NCI-H187 treated with DMSO at 0.1 percent for 48 hours (cell line): ENCODE results near the gene CLIP4.
"Not testable (repeated sequence)": the region's sequence is repeated elsewhere in the genome, so short reads cannot be mapped to it uniquely, and the experiment has no call there.

ENCODE experiments used
- DNase-seq: peaks from one replicate; lab custom pipeline; 2025; lab: John Stamatoyannopoulos, UW

The CLIP4 gene

GRCh38 chr2:29114946-29115609 is at the start of gene CLIP4:
Gene CLIP4, plus strand, starts transcription at chr2:29115415. Its CDS starts 5,974 bp downstream, at chr2:29121389.
- DNase-seq: no peak

GRCh38 chr2:29066271-29066860 is 48.8 kb upstream of the CLIP4 start:
- DNase-seq: no peak

- DNase-seq: no peak
These were observed 48.1 kb upstream of the CLIP4 start for GRCh38 chr2:29066997-29067605.

- no peak for DNase-seq
These were observed 46.7 kb upstream of the CLIP4 start for GRCh38 chr2:29068513-29068912.

- no peak for DNase-seq
These were observed 44.7 kb upstream of the CLIP4 start for GRCh38 chr2:29070526-29070925.

GRCh38 chr2:29071032-29071975 is 43.9 kb upstream of the CLIP4 start:
- no peak for DNase-seq

GRCh38 chr2:29072251-29072650 is 43.0 kb upstream of the CLIP4 start:
- DNase-seq: no peak

GRCh38 chr2:29072971-29073725 is 42.1 kb upstream of the CLIP4 start:
- DNase-seq: no peak

- DNase-seq: no peak
These were observed 41.3 kb upstream of the CLIP4 start for GRCh38 chr2:29073933-29074332.

- DNase-seq: no peak
These were observed 40.8 kb upstream of the CLIP4 start, which contains the start of gene PCARE for GRCh38 chr2:29074411-29074810. Gene PCARE, minus strand, starts transcription at chr2:29074523. Its CDS starts 262 bp downstream, at chr2:29074261.

GRCh38 chr2:29075894-29076705 is 39.1 kb upstream of the CLIP4 start:
- no peak for DNase-seq

GRCh38 chr2:29079887-29080286 is 35.3 kb upstream of the CLIP4 start:
- no peak for DNase-seq

- DNase-seq: no peak
These were observed 34.1 kb upstream of the CLIP4 start for GRCh38 chr2:29080886-29081743.

GRCh38 chr2:29082804-29083495 is 32.3 kb upstream of the CLIP4 start:
- no peak for DNase-seq

- no peak for DNase-seq
These were observed 30.7 kb upstream of the CLIP4 start for GRCh38 chr2:29084554-29084953.

- not testable (repeated sequence) for DNase-seq
These were observed 24.9 kb upstream of the CLIP4 start for GRCh38 chr2:29090311-29090710.

GRCh38 chr2:29096969-29097368 is 18.2 kb upstream of the CLIP4 start:
- DNase-seq: no peak

- DNase-seq: no peak
These were observed 17.6 kb upstream of the CLIP4 start for GRCh38 chr2:29097569-29097968.

GRCh38 chr2:29100564-29100963 is 14.7 kb upstream of the CLIP4 start:
- no peak for DNase-seq
